ENCODE measurements around the gene ARL1. TPM values are rescaled to one million over a fixed set of nuclear protein-coding genes. Genes with fewer than 3 reads are reported as not detected.

ARL1 gene
- total RNA-seq, 1 experiment from 2014 or later = 71.9 TPM

DNA sequence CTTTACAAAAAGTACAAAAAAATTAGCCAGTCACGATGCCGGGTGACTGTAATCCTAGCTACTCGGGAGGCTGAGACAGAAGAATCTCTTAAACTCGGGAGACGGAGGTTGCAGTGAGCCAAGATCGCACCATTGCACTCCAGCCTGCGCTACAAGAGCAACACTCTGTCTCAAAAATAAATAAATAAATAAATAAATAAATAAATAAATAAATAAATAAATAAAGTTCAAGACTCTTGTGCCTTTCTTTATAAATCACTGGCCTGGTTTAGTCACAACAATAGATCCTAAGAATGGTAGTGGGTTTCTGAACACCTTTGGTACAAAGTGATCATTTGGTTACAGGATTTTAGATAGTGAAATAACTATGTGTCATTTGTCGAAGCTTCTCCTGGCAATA lies 46.1 kb downstream of the ARL1 start:
- no peak for DNase-seq
- no peaks in the 10 kb centered on the region for H3K79me2 ChIP-seq (ENCODE audit: low read depth)
- H3K4me2 ChIP-seq = no peak overlapping the region
- intact Hi-C loops (cut with micrococcal nuclease; ENCODE audit: unreplicated experiment) = no loop called here
- no TSS peak for BruUV-seq (replicated peaks)
- no peak for TF ChIP-seq EZH2 (IDR thresholded peaks at IDR 0.05; ENCODE audit: low read depth)
- TF ChIP-seq, protein P1, sequence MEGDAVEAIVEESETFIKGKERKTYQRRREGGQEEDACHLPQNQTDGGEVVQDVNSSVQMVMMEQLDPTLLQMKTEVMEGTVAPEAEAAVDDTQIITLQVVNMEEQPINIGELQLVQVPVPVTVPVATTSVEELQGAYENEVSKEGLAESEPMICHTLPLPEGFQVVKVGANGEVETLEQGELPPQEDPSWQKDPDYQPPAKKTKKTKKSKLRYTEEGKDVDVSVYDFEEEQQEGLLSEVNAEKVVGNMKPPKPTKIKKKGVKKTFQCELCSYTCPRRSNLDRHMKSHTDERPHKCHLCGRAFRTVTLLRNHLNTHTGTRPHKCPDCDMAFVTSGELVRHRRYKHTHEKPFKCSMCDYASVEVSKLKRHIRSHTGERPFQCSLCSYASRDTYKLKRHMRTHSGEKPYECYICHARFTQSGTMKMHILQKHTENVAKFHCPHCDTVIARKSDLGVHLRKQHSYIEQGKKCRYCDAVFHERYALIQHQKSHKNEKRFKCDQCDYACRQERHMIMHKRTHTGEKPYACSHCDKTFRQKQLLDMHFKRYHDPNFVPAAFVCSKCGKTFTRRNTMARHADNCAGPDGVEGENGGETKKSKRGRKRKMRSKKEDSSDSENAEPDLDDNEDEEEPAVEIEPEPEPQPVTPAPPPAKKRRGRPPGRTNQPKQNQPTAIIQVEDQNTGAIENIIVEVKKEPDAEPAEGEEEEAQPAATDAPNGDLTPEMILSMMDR (conservative IDR thresholded peaks at IDR 0.05) = no peak
- no peak overlapping the region for H3K27ac ChIP-seq
- H2AFZ ChIP-seq = no peak overlapping the region
- POLR2A ChIA-PET (ENCODE audit: unreplicated experiment) = no interaction called here
- no peaks in the 10 kb centered on the region for H3K9me2 ChIP-seq (ENCODE audit: insufficient read depth)
- no peaks in the 10 kb centered on the region for H3K4me1 ChIP-seq (replicated peaks; ENCODE audit: insufficient read depth)
- H3K4me3 ChIP-seq = no peak overlapping the region
- H3F3A ChIP-seq (ENCODE audit: insufficient read depth, low read depth) = no peaks in the 10 kb centered on the region
- no peaks in the 10 kb centered on the region for H3K9me3 ChIP-seq (ENCODE audit: insufficient read depth, low read depth)
- CTCF ChIA-PET = no interaction called here
- no peaks in the 10 kb centered on the region for H4K20me1 ChIP-seq (ENCODE audit: insufficient read depth)
- H3K36me3 ChIP-seq (ENCODE audit: low read depth) = peaks cover 12% of the 10 kb centered on the region; the same call in 1 of the 2 replicates
- H3K27me3 ChIP-seq (ENCODE audit: insufficient read depth, low read depth) = no peaks in the 10 kb centered on the region

DNA sequence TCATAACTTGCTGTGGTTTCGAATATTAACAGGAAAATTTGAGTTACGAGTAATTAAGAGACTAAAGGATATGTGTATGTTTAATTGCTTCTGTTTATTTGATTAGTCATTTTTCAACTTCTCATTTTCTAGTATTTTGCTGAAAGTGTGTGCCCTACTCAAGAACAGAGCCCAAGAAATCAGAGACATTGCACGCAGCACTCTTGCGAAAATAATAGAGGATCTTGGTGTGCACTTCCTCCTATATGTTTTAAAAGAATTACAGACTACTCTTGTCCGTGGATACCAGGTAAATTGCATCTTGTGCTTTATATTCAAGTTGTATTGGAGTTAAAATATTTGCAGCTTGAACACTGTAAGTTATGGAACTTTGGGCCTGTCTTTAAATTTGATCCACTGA lies 50.8 kb downstream of the ARL1 start:
- H3K4me2 ChIP-seq = no peak overlapping the region
- ChIA-PET POLR2A (ENCODE audit: unreplicated experiment) (no interaction called here), CTCF (no interaction called here)
- no peaks in the 10 kb centered on the region for H3K4me1 ChIP-seq (replicated peaks; ENCODE audit: insufficient read depth)
- no peak overlapping the region for H2AFZ ChIP-seq
- intact Hi-C loops (cut with micrococcal nuclease; ENCODE audit: unreplicated experiment) = no loop called here
- TF ChIP-seq, protein P1 (conservative IDR thresholded peaks at IDR 0.05) = no peak
- no peak for TF ChIP-seq EZH2 (IDR thresholded peaks at IDR 0.05; ENCODE audit: low read depth)
- BruUV-seq (replicated peaks) = no TSS peak
- H3K9me3 ChIP-seq (ENCODE audit: insufficient read depth, low read depth) = no peaks in the 10 kb centered on the region
- H3K27ac ChIP-seq = no peak overlapping the region
- H3F3A ChIP-seq (ENCODE audit: insufficient read depth, low read depth) = no peaks in the 10 kb centered on the region
- H3K79me2 ChIP-seq (ENCODE audit: low read depth) = no peaks in the 10 kb centered on the region
- no peak overlapping the region for H3K4me3 ChIP-seq
- no peak for DNase-seq
- H3K36me3 ChIP-seq (ENCODE audit: low read depth) = 0 out of 2 replicates have a peak, but pooled peaks cover 6% of the 10 kb centered on the region
- H3K27me3 ChIP-seq (ENCODE audit: insufficient read depth, low read depth) = no peaks in the 10 kb centered on the region
- no peaks in the 10 kb centered on the region for H4K20me1 ChIP-seq (ENCODE audit: insufficient read depth)
- no peaks in the 10 kb centered on the region for H3K9me2 ChIP-seq (ENCODE audit: insufficient read depth)

DNA sequence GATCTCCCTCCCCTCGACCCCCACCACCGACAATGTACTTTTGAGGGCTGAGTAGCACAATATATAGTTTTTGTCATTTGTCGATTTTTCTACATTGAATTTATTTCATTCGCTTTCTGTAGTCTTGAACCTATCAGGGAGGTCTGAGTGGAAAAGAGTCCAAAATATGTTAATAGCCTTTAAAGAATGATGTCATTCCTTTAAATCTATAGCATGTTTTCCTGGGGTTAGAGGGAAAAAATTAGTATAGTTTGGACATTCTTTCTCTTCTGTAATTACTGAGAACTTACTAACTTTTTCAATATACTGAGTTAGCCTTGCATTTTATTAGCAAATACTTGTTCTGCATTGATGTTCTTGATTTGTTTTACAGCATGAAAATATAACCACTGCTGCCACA lies 55.9 kb downstream of the ARL1 start:
- BruUV-seq (replicated peaks) = no TSS peak
- no peak for TF ChIP-seq EZH2 (IDR thresholded peaks at IDR 0.05; ENCODE audit: low read depth)
- TF ChIP-seq, protein P1 (conservative IDR thresholded peaks at IDR 0.05) = no peak
- Histone ChIP-seq H3K9me3 (ENCODE audit: insufficient read depth, low read depth) (peaks cover 4% of the 10 kb centered on the region; the same call in 1 of the 2 replicates), H3K4me2 (no peak overlapping the region), H3K9me2 (ENCODE audit: insufficient read depth) (no peaks in the 10 kb centered on the region), H4K20me1 (ENCODE audit: insufficient read depth) (no peaks in the 10 kb centered on the region), H3K36me3 (ENCODE audit: low read depth) (peaks cover 13% of the 10 kb centered on the region; the same call in 1 of the 2 replicates), H3K79me2 (ENCODE audit: low read depth) (no peaks in the 10 kb centered on the region), H3F3A (ENCODE audit: insufficient read depth, low read depth) (no peaks in the 10 kb centered on the region), H2AFZ (no peak overlapping the region), H3K4me3 (no peak overlapping the region), H3K4me1 (replicated peaks; ENCODE audit: insufficient read depth) (no peaks in the 10 kb centered on the region), H3K27ac (no peak overlapping the region), H3K27me3 (ENCODE audit: insufficient read depth, low read depth) (no peaks in the 10 kb centered on the region)
- DNase-seq = no peak
- ChIA-PET POLR2A (ENCODE audit: unreplicated experiment) (no interaction called here), CTCF (no interaction called here)
- intact Hi-C loops (cut with micrococcal nuclease; ENCODE audit: unreplicated experiment) = no loop called here
